Panc1 (cell line): ENCODE measurements around the gene LPAR3. TPM values are rescaled to one million over a fixed set of nuclear protein-coding genes. Genes with fewer than 3 reads are reported as not detected.

Source experiments
- ATAC-seq: fragments of 200-7000 bp; cut with Tn5 transposase; 2 replicates; pipeline ENCODE4 v1.9.1; 2020; ENCODE audit warnings: mild to moderate bottlenecking, moderate library complexity
- BruUV-seq: library from RNA; stranded (reverse); fragments of 400-500 nt; replicated peaks from 2 replicates; lab custom pipeline; 2021; lab: Mats Ljungman, UMichigan
- CTCF ChIA-PET: fragments of 300-600 bp; sonication (Branson Sonifier 250); formaldehyde crosslinking; loops from one replicate; lab custom pipeline; 2022; ENCODE audit warnings: antibody characterized with exemption; lab: Charles Lee
- POLR2A ChIA-PET: fragments of 300-600 bp; sonication (Branson Sonifier 250); formaldehyde crosslinking; loops from one replicate; lab custom pipeline; 2022; ENCODE audit warnings: antibody characterized with exemption; lab: Charles Lee
- DNase-seq: peaks from one replicate; pipeline ENCODE4 v3.0.0-alpha.2; 2010; ENCODE audit warnings: low read depth, low spot score
- H3K27ac ChIP-seq: 2 replicates; pipeline ENCODE4 v1.5.1; 2011; ENCODE audit warnings: mild to moderate bottlenecking, low read length, inconsistent platforms
- H3K27me3 ChIP-seq: fragments of 200-500 bp; sonication (Bioruptor generic); 2 replicates; pipeline ENCODE4 v1.6.0; 2014; ENCODE audit warnings: low read length, inconsistent platforms; ENCODE audit not compliant: control insufficient read depth, insufficient read depth
- H3K36me3 ChIP-seq: fragments of 200-500 bp; sonication (Bioruptor generic); 2 replicates; pipeline ENCODE4 v1.5.1; 2014; ENCODE audit warnings: inconsistent platforms, mild to moderate bottlenecking, low read length, moderate library complexity; ENCODE audit not compliant: control insufficient read depth, insufficient read depth
- H3K4me1 ChIP-seq: 2 replicates; pipeline ENCODE4 v1.5.1; 2011; ENCODE audit warnings: inconsistent platforms, mild to moderate bottlenecking, low read length, moderate library complexity; ENCODE audit not compliant: control insufficient read depth, insufficient read depth
- H3K4me3 ChIP-seq, 2 experiments: 2 replicates each; pipeline ENCODE4 v1.5.1; 2011 to 2012; ENCODE audit warnings: low read depth in 2 of 2, low read length in 2 of 2, mild to moderate bottlenecking in 2 of 2, inconsistent platforms in 1 of 2, moderate library complexity in 1 of 2
- H3K9me3 ChIP-seq: fragments of 200-500 bp; sonication (Bioruptor generic); 2 replicates; pipeline ENCODE4 v1.5.1; 2014; ENCODE audit warnings: low read depth, mild to moderate bottlenecking, inconsistent platforms, low read length, moderate library complexity; ENCODE audit not compliant: control insufficient read depth, insufficient read depth
- CTCF ChIP-seq: fragments of 450-650 bp; IDR thresholded peaks from 2 replicates; pipeline ENCODE4 v1.5.1; 2017; ENCODE audit warnings: mild to moderate bottlenecking
- POLR2AphosphoS5 ChIP-seq: IDR thresholded peaks from 2 replicates; pipeline ENCODE4 v1.6.1; 2012; ENCODE audit warnings: mild to moderate bottlenecking, low read depth, low read length, moderate library complexity
- REST ChIP-seq, 2 experiments: IDR thresholded peaks; 2 replicates each; pipeline ENCODE4 v1.6.1; 2011 to 2012; ENCODE audit warnings: low read depth in 2 of 2, control low read depth in 1 of 2, low read length in 1 of 2, mild to moderate bottlenecking in 1 of 2, moderate library complexity in 1 of 2; ENCODE audit not compliant: insufficient read depth in 1 of 2
- SIN3A ChIP-seq: IDR thresholded peaks from 2 replicates; pipeline ENCODE4 v1.6.1; 2012; ENCODE audit warnings: low read depth, mild to moderate bottlenecking, low read length, moderate library complexity, borderline replicate concordance; ENCODE audit not compliant: insufficient read depth
- TCF7L2 ChIP-seq: IDR thresholded peaks from 2 replicates; pipeline ENCODE4 v1.6.1; 2011; ENCODE audit warnings: mild to moderate bottlenecking, low read depth, low read length, inconsistent platforms
- in situ Hi-C: cut with HindIII; loops from 2 replicates; pipeline ENCODE4 v1.10.0; 2016; ENCODE audit warnings: low sequenced_read_pairs, low pct_unique_long_range_greater_than_20kb
- intact Hi-C: fragments of 100-400 bp; cut with micrococcal nuclease; formaldehyde crosslinking; loops from one replicate; pipeline ENCODE4 v1.10.0; 2022; ENCODE audit not compliant: unreplicated experiment
- total RNA-seq: library from RNA; stranded (reverse); gene quantifications from one replicate; pipeline ENCODE4 v1.2.1, GENCODE V29; 2021; ENCODE audit not compliant: unreplicated experiment

The LPAR3 gene
- total RNA-seq, 1 experiment from 2014 or later: 6.3 TPM

GRCh38 chr1:84833194-84833593 lies 59.8 kb downstream of the LPAR3 start:
- no peaks in the 10 kb centered on the region for H3K9me3 ChIP-seq
- in situ Hi-C loops (no loop called here), intact Hi-C loops (no loop called here)
- TF ChIP-seq CTCF (no peak), POLR2AphosphoS5 (peak; percentile 57; the same call in 1 of the 2 replicates)
- peak overlapping the region in 1 of 2 experiments; percentile 19; a peak in 2 of 4 replicates for H3K4me3 ChIP-seq
- peak; percentile 49 for ATAC-seq
- BruUV-seq: no TSS peak
- ChIA-PET POLR2A (no interaction called here), CTCF (no interaction called here)
- no peaks in the 10 kb centered on the region for H3K27me3 ChIP-seq
- DNase-seq: no peak
- H3K27ac ChIP-seq: peak overlapping the region; percentile 49
- H3K4me1 ChIP-seq: peaks cover 32% of the 10 kb centered on the region
- no peaks in the 10 kb centered on the region for H3K36me3 ChIP-seq

- no TSS peak for BruUV-seq
- TF ChIP-seq CTCF (no peak), REST (IDR thresholded peaks at IDR 0.05; ENCODE audit: insufficient read depth in 1 of 2, low read depth in 2 of 2, low read length in 1 of 2) (no peak), POLR2AphosphoS5 (no peak), SIN3A (no peak), TCF7L2 (no peak)
- POLR2A ChIA-PET: no interaction called here
- in situ Hi-C loops: no loop called here
- intact Hi-C loops: no loop called here
- no peak overlapping the region for H3K4me3 ChIP-seq
- no peaks in the 10 kb centered on the region for H3K36me3 ChIP-seq
- CTCF ChIA-PET: no interaction called here
- ATAC-seq (no peak), DNase-seq (no peak)
- H3K27ac ChIP-seq: no peak overlapping the region
- no peaks in the 10 kb centered on the region for H3K9me3 ChIP-seq
- H3K27me3 ChIP-seq: peaks cover 3% of the 10 kb centered on the region; the same call in 1 of the 2 replicates
- peaks cover 26% of the 10 kb centered on the region for H3K4me1 ChIP-seq
Measured at GRCh38 chr1:84830136-84830535, 62.9 kb downstream of the LPAR3 start.
